ENCODE results near the gene WDR59.
"Not testable (repeated sequence)": the region's sequence is repeated elsewhere in the genome, so short reads cannot be mapped to it uniquely, and the experiment has no call there.

WDR59 gene

DNA sequence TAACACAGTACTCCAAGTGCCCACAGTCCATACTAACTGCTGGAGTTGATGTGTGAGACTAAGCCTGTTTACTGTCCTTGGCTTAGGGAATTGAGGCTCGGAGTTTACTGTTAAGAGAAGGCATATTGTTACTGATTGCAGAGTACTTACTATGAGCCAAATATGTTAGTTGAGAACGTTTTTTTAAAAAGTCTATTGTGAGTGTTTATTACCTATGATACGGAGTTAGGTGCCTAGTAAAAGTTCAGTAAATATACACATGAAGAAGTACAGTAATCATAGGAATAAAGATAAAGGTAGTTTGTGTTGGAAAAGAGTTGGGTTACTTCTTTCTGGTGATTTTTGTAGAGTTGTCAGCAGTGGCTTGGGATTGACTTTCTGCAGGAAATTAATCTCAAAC is 39.3 kb upstream of the WDR59 start:
- H3K4me2 ChIP-seq, result peak overlapping the region; percentile 47
- no peak overlapping the region for H3K4me3 ChIP-seq
- H4K20me1 ChIP-seq, result peaks cover 86% of the 10 kb centered on the region

DNA sequence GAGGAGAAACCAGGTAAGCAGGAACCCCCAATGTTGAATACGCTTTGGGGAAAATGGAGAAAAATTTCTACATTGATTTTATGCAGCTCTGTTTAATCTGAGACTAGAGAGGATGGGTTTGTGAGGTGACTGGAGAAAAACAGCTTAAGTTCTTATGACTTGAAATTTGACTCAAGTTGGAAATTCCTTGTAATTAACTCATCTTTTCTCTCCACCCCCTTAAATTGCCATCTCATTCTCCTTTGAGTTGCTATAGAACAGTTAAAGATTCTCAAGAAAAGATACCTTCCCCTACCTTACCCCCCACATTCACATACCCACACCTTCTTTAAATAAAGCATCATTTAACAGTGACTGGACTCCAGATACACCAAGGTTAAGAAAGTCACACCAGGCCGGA is 38.1 kb upstream of the WDR59 start:
- H3K4me1 ChIP-seq, result peaks cover 37% of the 10 kb centered on the region
- TF ChIP-seq Cebpa-rat (IDR thresholded peaks at IDR 0.05), result no peak
- peaks cover 86% of the 10 kb centered on the region for H4K20me1 ChIP-seq
- no peak overlapping the region for H3K27ac ChIP-seq
- H3K27me3 ChIP-seq, result no peaks in the 10 kb centered on the region
- no peak overlapping the region for H3K4me3 ChIP-seq
- H3K9me3 ChIP-seq, result peaks cover 44% of the 10 kb centered on the region
- H3K36me3 ChIP-seq, result peaks cover 61% of the 10 kb centered on the region
- H3K4me2 ChIP-seq, result peak overlapping the region; percentile 47; the same call in 1 of the 2 replicates
- no peak overlapping the region for H3K9ac ChIP-seq

More for the DNA sequence above, 39.3 kb upstream of the WDR59 start:
- Histone ChIP-seq H3K27ac (no peak overlapping the region), H3K9ac (no peak overlapping the region), H3K36me3 (peaks cover 57% of the 10 kb centered on the region), H3K9me3 (peaks cover 45% of the 10 kb centered on the region), H3K27me3 (no peaks in the 10 kb centered on the region), H3K4me1 (peaks cover 37% of the 10 kb centered on the region)
- TF ChIP-seq Cebpa-rat (IDR thresholded peaks at IDR 0.05), result no peak

DNA sequence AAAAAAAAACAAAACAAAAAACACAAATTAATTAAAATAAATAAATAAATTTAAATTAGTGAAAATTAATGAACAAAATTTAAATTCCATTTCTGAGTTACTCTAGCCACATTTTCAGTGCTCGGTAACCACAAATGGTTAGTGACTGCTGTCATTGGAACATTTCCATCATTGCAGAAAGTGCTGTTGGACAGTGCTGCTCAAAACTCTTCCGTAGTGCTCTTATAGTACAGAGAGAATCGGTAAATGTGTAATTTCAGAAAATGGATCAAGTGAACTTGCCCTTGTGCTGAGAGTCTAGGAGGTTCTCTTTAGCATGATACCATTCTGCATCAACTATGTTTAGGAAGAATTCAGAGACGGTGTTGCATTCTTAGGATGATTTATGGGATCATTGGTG is 37.6 kb upstream of the WDR59 start:
- H3K27me3 ChIP-seq, result no peaks in the 10 kb centered on the region
- peaks cover 57% of the 10 kb centered on the region for H3K36me3 ChIP-seq
- H3K27ac ChIP-seq, result no peak overlapping the region
- peaks cover 40% of the 10 kb centered on the region for H3K9me3 ChIP-seq
- H3K4me2 ChIP-seq, result no peak overlapping the region
- H4K20me1 ChIP-seq, result peaks cover 86% of the 10 kb centered on the region
- TF ChIP-seq Cebpa-rat (IDR thresholded peaks at IDR 0.05), result no peak
- H3K9ac ChIP-seq, result no peak overlapping the region
- H3K4me1 ChIP-seq, result peaks cover 40% of the 10 kb centered on the region
- no peak overlapping the region for H3K4me3 ChIP-seq

DNA sequence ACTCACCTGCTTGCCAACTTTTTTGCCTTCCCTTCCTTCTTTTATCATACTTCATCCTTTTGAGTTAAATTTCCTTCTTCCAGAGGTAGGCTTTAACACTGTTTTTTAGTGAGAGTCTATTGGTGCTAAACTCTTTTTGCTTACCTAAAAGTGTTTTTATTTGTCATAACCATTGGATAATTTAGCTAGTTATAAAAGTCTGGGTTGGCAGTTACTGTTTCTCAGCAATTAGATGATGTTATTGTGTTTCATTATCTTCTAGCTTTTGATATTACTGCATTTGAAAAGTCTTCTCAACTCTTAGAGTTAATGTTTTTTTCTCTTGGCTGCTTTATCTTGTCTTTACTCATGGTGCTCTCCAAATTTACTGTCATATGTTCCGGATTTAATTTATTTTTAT is 36.5 kb upstream of the WDR59 start:
- Histone ChIP-seq H3K4me2 (no peak overlapping the region), H4K20me1 (peaks cover 86% of the 10 kb centered on the region), H3K4me3 (peak overlapping the region; percentile 17; the same call in 1 of the 2 replicates), H3K27me3 (no peaks in the 10 kb centered on the region), H3K9ac (no peak overlapping the region), H3K27ac (no peak overlapping the region), H3K36me3 (peaks cover 53% of the 10 kb centered on the region), H3K4me1 (peaks cover 36% of the 10 kb centered on the region), H3K9me3 (peaks cover 39% of the 10 kb centered on the region)
- no peak for TF ChIP-seq Cebpa-rat (IDR thresholded peaks at IDR 0.05)

DNA sequence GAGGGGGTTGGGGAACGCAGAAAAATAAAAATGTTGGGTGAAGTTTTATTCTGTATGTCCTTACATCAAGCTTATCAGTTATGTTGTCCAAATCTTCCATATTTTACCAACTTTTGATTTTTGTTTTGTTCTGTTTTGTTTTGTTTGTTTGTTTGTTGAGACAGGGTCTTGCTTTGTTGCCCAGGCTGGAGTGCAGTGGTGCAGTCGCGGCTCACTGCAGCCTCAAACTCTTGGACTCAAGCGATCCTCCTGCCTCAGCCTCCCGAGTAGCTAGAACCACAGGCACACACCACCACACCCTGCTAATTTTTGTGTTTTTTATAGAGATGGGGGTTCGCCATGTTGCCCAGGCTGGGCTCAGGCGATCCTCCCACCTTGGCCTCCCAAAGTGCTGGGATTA is 34.7 kb upstream of the WDR59 start:
- H3K27ac ChIP-seq, result no peak overlapping the region
- no peak overlapping the region for H3K4me2 ChIP-seq
- no peak overlapping the region for H3K4me3 ChIP-seq
- no peak overlapping the region for H3K9ac ChIP-seq
- H4K20me1 ChIP-seq, result peaks cover 86% of the 10 kb centered on the region
- no peaks in the 10 kb centered on the region for H3K27me3 ChIP-seq
- peaks cover 48% of the 10 kb centered on the region for H3K9me3 ChIP-seq
- H3K4me1 ChIP-seq, result peaks cover 26% of the 10 kb centered on the region
- peaks cover 67% of the 10 kb centered on the region for H3K36me3 ChIP-seq
- no peak for TF ChIP-seq Cebpa-rat (IDR thresholded peaks at IDR 0.05)

DNA sequence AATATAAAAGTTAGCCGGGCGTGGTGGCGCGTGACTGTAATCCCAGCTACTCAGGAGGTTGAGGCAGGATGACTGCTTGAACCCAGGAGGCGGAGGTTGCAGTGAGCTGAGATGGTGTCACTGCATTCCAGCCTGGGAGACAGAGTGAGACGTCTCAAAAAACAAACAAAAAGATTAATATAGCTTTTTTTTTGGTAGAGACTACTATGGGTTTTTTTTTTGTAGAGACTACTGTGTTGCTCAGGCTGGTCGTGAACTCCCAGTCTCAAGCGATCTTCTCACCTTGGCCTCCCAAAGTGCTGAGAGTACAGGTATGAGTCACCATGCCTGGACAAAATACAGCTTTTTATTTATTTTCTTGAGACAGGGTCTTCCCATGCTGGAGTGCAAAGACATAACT is 34.1 kb upstream of the WDR59 start:
- Histone ChIP-seq H4K20me1 (peaks cover 86% of the 10 kb centered on the region), H3K27ac (no peak overlapping the region), H3K4me1 (peaks cover 22% of the 10 kb centered on the region), H3K27me3 (no peaks in the 10 kb centered on the region), H3K9ac (no peak overlapping the region), H3K9me3 (peaks cover 50% of the 10 kb centered on the region), H3K4me3 (no peak overlapping the region), H3K36me3 (peaks cover 69% of the 10 kb centered on the region), H3K4me2 (no peak overlapping the region)
- no peak for TF ChIP-seq Cebpa-rat (IDR thresholded peaks at IDR 0.05)

DNA sequence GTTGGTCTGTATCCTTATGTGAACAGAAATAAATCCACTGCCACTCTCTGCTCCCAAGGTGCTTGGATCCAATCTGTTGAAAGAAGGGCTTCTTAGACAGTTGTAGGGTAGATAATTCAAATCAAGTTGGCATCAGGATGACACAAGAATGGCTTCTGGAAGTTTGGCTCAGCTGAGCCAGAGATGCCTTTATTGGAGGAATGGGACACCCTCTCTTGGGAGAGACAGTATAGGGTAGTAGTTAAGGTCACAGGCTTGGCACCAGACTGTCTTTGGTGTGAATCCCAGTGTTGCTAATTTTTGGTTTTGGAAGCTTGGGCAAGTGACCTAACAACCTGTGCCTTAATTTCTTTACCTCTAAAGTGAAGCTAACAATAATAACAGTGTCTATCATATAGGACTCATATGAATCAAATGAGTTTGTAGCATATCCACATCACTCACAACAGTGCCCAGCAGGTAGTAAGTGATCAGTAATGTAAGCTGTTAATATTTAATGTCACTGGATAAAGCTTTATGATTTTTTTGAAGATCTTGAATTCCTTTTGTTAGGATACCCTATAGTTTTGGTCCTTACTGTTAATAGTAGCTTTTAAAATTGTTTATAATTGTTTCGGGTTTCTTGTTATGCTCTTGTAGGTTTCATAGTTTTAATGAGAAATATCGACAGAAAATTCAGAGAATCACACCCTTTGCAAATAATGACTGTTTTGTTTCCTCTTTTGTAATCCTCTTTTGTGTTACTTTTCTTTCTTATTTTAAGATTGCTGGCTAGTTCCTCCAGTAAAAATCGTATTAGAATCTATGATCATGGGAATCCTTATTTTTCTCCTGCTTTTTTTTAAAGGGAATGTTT is 33.0 kb upstream of the WDR59 start:
- H3K9me3 ChIP-seq, result peaks cover 52% of the 10 kb centered on the region
- peaks cover 86% of the 10 kb centered on the region for H4K20me1 ChIP-seq
- TF ChIP-seq Cebpa-rat (IDR thresholded peaks at IDR 0.05), result no peak
- H3K27ac ChIP-seq, result no peak overlapping the region
- H3K9ac ChIP-seq, result no peak overlapping the region
- H3K4me2 ChIP-seq, result no peak overlapping the region; the same call in 1 of the 2 replicates
- peaks cover 22% of the 10 kb centered on the region for H3K4me1 ChIP-seq
- peaks cover 66% of the 10 kb centered on the region for H3K36me3 ChIP-seq
- H3K27me3 ChIP-seq, result no peaks in the 10 kb centered on the region
- no peak overlapping the region for H3K4me3 ChIP-seq

DNA sequence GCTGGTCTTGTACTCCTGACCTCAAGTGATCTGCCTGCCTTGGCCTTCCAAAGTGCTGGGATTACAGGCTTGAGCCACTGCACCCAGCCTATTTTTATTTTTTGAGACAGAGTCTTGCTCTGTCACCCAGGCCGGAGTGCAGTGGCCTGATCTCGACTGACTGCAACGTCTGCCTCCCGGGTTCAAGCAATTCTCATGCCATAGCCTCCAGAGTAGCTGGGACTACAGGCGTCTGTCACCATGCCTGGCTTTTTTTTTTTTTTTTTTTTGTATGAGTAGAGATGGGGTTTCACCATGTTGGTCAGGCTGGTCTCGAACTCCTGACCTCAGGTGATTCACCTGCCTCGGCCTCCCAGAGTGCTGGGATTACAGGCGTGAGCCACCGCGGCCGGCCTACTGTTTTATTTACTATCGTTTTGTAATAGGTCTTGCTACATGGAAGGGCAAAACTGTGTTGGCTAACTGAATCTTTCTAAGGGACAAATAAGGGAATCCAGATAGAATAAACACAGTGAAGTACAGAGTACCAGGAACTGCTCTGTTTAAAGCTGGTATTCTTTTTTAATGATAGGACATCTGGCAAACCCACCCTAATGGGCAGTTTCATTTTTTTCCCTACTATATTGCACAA is 31.6 kb upstream of the WDR59 start:
- H3K36me3 ChIP-seq, result peaks cover 55% of the 10 kb centered on the region
- peaks cover 43% of the 10 kb centered on the region for H3K9me3 ChIP-seq
- H3K4me2 ChIP-seq, H3K4me3 ChIP-seq, H3K9ac ChIP-seq, H3K27me3 ChIP-seq, H3K27ac ChIP-seq: not testable (repeated sequence)
- peaks cover 86% of the 10 kb centered on the region for H4K20me1 ChIP-seq
- peaks cover 32% of the 10 kb centered on the region for H3K4me1 ChIP-seq

DNA sequence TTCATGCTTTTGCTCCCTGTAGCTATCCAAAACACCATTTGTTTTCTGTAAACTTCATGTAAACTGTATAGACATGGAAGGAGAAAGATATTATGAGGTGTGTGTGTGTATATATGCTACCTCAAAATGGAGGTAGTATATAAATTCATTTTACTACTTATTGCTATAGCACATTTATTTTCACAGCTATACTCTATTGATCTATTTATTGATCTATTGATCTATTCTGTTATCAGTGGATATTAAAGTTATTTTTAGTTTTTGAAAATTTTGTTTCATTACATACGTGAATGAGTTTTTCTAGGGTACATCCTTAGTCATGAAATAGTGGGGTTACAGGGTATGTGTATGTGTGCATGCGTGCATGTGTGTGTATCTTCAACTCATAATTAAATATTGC is 29.4 kb upstream of the WDR59 start:
- no peak for TF ChIP-seq Cebpa-rat (IDR thresholded peaks at IDR 0.05)
- H3K9me3 ChIP-seq, result peaks cover 22% of the 10 kb centered on the region

DNA sequence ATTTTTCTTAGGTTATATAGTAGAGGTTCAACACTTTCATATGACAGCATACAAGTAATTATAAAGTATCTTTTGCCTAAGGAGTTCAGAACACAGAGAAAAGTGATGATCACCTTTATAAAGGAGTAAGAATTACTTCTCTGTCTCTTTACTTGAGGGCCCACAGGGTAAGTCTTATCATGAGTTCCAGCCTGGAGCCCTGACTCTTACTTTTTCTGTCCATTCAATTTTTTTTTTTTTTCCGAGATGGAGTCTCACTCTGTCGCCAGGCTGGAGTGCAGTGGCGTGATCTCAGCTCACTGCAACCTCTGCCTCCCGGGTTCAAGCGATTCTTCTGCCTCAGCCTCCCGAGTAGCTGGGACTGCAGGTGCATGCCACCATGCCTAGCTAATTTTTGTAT is 28.2 kb upstream of the WDR59 start:
- not testable (repeated sequence) for H3K9ac ChIP-seq, H3K27me3 ChIP-seq, H3K4me3 ChIP-seq
- H3K36me3 ChIP-seq, result peaks cover 47% of the 10 kb centered on the region
- peaks cover 50% of the 10 kb centered on the region for H3K4me1 ChIP-seq
- H3K4me2 ChIP-seq, result peak overlapping the region; percentile 71
- H3K9me3 ChIP-seq, result peaks cover 26% of the 10 kb centered on the region
- H4K20me1 ChIP-seq, result peaks cover 100% of the 10 kb centered on the region
- H3K27ac ChIP-seq, result peak overlapping the region; percentile 62; the same call in 1 of the 2 replicates

More for the DNA sequence above, 29.4 kb upstream of the WDR59 start:
- H3K4me3 ChIP-seq, result no peak overlapping the region
- peaks cover 100% of the 10 kb centered on the region for H4K20me1 ChIP-seq
- H3K9ac ChIP-seq, result no peak overlapping the region
- no peaks in the 10 kb centered on the region for H3K27me3 ChIP-seq
- no peak overlapping the region for H3K4me2 ChIP-seq
- H3K27ac ChIP-seq, result no peak overlapping the region
- H3K4me1 ChIP-seq, result peaks cover 50% of the 10 kb centered on the region
- H3K36me3 ChIP-seq, result peaks cover 42% of the 10 kb centered on the region

Data from BLaER1 (cell line).